Measurements from ENCODE around the gene CHSY1.

Gene CHSY1

GRCh38 chr15:101267320-101268104 lies 15.7 kb upstream of the CHSY1 start:
- FAIRE-seq (no peak), DNase-seq (ENCODE audit: low spot score) (peak; percentile 4)

GRCh38 chr15:101266787-101267186 lies 14.9 kb upstream of the CHSY1 start:
- no peak for FAIRE-seq

DNA sequence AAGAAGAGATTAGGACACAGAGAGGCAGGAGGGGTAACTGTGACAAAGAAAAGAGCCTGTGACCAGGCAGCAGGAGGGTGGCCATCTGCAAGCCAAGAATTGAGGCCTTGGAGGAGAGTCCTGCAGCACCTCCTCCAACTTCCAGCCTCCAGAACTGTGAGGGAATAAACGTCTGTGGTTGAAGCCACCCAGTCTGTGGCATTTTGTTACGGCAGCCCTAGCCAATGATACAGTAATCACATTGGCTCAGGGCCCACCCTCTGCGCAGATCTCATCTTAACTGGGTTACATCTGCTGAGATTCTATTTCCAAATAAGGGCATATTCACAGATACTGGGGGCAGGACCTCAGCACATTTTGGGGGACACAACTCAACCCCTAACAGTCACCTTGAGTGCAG lies 14.2 kb upstream of the CHSY1 start:
- no peak for DNase-seq (ENCODE audit: low spot score)

More at GRCh38 chr15:101266787-101267186, 14.9 kb upstream of the CHSY1 start:
- no peak for DNase-seq (ENCODE audit: low spot score)

GRCh38 chr15:101264911-101265641 lies 13.2 kb upstream of the CHSY1 start:
- FAIRE-seq = no peak

More for the DNA sequence above, 14.2 kb upstream of the CHSY1 start:
- FAIRE-seq = no peak

GRCh38 chr15:101264011-101264410 lies 12.2 kb upstream of the CHSY1 start:
- FAIRE-seq = no peak
- DNase-seq (ENCODE audit: low spot score) = peak; percentile 7

More at GRCh38 chr15:101264911-101265641, 13.2 kb upstream of the CHSY1 start:
- no peak for DNase-seq (ENCODE audit: low spot score)

DNA sequence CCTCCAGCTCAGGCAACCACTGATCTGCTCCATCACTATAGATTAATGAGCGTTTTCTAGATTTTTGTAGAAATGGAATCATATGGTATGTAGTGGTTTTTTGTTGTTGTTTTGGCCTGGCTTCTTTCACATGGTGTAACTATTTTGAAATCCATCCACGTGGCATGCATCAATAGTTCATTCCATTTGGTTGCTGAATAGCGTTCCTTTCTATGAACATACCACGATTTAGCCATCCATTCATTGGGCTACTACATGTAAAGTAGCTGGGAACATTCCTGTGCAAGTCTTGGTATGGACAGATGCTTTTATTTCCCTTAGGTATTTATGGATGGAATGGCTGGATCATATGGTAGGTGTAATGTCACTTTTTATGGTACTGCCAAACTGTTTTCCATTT lies 10.7 kb upstream of the CHSY1 start:
- DNase-seq (ENCODE audit: low spot score) (no peak), FAIRE-seq (no peak)

GRCh38 chr15:101258238-101259144 lies 6.6 kb upstream of the CHSY1 start:
- FAIRE-seq = peak; percentile 42

GRCh38 chr15:101256757-101257156 lies 4.9 kb upstream of the CHSY1 start:
- FAIRE-seq (no peak), DNase-seq (ENCODE audit: low spot score) (no peak)

More at GRCh38 chr15:101258238-101259144, 6.6 kb upstream of the CHSY1 start:
- peak; percentile 37 for DNase-seq (ENCODE audit: low spot score)

DNA sequence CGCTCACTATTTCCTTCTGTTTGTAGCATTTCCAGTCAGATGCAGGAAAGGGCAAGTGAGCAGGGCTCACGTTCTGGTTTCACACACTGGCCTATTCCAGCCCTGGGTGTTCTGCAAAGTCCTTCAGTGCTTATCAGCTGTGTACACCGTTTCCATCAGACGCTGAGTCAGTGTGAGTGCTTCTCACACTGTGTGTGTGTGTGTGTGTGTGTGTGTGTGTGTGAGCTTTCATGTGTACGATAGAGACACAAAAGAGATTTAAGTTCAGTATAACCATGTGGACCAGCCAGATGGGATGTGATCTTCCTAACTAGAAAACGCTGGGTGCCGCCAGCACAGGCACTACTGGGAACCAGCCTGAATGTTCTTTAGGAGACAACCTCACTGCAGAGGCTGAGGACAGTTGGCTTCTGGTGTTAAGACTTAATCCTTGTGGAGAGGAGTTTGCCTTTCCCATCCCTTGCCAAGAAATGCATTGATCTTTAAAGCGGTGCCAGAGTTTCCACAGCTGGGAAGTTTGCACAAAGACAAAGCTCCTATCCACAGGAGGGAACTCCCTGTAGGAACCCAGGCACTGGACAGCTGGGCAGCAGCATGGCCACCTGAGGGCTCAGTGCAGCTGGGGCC lies 3.9 kb upstream of the CHSY1 start:
- FAIRE-seq (no peak), DNase-seq (ENCODE audit: low spot score) (no peak)

DNA sequence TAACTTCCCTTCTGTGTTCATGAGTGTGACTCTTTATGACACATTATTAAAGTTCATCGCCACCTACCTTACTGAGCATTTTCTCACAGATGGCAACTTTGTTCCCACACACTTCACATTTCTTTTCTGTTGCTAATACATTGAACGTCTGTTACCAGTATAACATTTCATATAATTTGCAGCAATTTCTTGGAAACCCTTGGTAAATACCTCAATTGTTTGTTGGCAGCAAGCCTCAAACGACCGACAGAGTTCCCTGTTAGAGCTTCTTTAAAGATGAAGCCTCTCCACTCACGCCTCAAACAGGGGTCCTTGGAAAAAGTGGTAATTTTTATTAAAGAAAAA lies 3.2 kb upstream of the CHSY1 start:
- DNase-seq (ENCODE audit: low spot score) (no peak), FAIRE-seq (no peak)

- DNase-seq (ENCODE audit: low spot score) = no peak
- no peak for FAIRE-seq
Observed at GRCh38 chr15:101254157-101255050, 2.6 kb upstream of the CHSY1 start.

DNA sequence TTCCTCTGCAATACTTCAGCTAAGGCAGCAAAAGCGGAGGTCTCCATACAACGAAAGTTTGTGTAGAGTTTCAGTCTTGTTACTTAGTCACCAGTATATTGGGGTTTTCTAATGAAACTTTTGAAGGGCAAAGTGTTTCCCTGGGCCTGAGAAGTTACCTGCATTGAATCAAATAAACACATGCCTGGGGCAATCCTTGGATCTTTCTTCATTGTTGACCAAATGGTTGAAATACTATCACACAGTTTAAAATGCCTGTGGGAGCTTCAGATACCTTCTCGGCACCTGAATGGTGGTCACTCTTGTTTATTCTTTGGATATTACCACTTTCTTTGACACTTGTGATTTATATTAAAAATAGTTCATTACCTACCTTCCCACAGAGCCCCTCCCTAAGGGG lies 988 bp upstream of the CHSY1 start:
- FAIRE-seq = no peak
- no peak for DNase-seq (ENCODE audit: low spot score)

- DNase-seq (ENCODE audit: low spot score) = peak; percentile 10
- FAIRE-seq = no peak
Observed at GRCh38 chr15:101250873-101251829, 697 bp downstream of the CHSY1 start.

DNA sequence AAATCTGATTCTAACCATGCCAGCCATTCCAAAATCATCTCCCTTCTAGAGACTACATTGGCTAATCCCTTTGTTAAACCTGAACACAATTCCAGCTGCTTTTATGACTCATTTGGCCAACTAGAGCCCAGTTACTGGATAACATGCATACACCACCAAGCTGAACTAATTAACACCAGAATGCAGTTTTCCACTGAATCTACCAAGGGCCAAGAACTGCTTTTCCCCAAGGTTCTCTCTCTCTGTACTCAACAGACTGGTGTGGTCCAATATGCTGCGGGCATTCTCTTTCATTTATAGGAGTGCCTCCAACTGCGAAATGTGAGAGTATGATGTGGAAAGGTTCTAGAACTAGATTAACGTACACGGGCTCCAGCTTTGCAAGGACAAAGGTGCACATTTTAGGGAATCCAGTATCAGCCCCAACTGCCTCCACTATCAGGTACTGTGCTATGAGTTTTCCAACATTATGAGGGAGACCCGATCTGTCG lies 1.5 kb downstream of the CHSY1 start:
- peak; percentile 44 for DNase-seq (ENCODE audit: low spot score)
- FAIRE-seq = peak; percentile 62

- no peak for DNase-seq (ENCODE audit: low spot score)
- FAIRE-seq = no peak
Observed at GRCh38 chr15:101248274-101248673, 3.6 kb downstream of the CHSY1 start.

DNA sequence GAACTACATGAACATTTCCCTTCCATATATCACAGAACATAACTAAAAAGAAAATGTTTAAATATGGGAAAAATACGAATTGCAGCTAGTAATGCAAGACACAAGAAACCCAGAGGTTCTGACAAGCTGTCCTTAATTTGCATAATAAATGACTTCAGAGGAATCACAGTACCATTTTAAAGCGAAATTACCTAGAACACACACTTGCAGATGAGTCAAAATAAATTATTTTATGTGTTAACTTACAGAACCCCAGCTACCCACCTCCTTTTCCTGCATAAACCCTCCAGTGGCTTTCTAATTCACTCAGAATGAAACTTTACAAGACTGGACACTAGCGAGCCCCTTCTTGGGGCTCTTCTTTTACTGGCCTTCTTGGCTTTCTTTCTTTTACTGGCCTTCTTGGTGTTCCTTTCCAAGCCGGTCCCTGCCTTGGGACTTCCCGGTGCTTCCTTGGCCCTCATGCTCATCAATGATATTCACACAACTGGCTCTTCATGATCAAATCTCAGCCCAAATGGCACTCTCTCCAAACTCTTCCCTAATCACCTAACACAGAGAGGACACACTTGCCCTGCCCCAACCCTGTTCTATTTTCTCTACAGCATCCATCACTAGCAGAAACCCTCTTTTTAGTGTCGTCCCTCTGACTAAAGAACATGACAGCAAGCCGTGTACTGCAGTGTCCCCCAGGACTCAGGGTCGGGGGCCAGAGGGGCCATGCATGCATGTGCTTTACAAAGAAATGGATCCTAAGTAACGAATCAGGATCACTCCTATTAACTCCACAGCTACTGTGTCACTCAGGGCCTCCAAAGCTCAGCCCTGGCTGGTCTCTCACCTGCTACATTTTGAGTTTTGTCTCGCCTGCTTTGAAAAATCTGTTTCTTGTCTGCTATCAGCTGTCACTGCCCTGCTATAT lies 4.8 kb downstream of the CHSY1 start:
- FAIRE-seq = no peak
- DNase-seq (ENCODE audit: low spot score) = no peak

- DNase-seq (ENCODE audit: low spot score) = no peak
- no peak for FAIRE-seq
Observed at GRCh38 chr15:101246391-101246790, 5.5 kb downstream of the CHSY1 start.
